NCI-H187 treated with DMSO at 0.1 percent for 48 hours (cell line): ENCODE measurements around the gene GPR65.

ENCODE experiments used
- DNase-seq: peaks from one replicate; lab custom pipeline; 2025; lab: John Stamatoyannopoulos, UW

The GPR65 gene

DNA sequence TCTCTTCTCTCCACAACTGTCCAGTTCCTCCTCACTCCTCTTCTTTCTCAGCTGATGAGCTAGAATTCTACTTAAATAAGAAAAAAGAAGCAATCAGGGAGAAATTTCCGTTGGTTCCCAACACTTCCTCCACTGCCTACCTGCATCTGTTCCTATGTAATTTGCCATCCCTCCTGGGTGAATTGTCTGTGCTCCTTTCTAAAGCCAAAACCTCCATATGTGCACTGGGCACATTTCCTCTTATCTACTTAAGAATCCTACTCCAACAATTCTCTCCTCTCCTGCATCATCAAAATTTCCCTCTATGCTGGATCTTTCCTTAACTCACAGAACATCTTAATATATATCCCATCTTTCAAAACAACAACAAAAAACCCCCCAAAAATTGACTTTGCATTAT is 35.2 kb downstream of the GPR65 start:
- DNase-seq = no peak

DNA sequence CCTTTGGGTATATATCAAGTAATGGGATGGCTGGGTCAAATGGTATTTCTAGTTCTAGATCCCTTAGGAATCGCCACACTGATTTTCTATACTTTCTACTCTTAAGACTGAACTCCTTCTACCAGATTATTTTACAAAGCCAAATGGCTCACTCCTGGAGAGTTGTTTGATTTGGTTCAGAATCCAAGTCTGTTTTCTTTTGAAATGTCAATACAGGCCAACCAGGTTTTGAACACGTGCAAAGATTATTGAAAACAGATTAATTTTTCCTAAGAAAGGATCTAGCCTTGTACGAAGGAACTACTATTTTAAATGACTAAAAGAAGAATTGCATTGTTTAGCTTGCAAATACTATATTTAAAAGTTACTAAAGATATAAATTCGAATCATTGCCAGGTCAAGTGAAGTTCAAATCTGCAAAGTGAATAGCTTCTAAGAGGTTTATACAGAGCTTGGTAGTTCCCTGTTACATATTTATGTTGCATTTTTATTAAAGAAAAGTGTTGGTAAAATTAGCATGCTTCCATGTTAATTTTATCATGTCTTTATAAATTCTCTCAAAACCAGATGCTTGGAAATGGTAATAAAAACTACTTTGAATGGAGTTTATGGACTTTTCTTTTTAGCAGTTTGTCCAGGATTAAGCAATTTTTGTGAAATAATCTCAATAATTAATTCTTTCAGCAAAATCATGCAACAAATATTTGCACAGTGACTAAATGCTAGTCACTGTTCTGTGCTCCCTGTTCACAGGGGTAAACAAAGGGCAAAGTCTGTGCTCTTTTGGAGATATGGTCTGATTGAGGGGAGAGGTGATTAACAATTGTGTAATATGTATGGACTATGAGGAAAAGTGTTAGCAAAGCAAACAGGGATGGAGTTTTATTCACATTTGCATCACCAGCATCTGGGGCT is 38.9 kb downstream of the GPR65 start:
- DNase-seq = no peak

DNA sequence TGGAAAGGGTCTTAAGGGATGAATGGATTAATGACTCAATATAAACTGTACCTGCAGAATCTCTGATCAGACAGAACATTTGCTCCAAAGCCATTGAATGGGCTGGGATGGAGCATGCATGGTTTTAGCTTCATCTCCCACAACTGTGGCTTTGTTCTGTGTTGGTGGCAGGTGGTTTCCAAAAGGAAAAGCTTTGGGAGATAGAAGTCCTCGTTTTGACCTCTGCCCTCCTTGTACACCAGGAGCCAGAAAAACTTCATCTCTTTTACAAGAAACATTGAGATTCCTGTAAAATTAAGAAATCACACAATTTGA is 39.5 kb downstream of the GPR65 start:
- no peak for DNase-seq

DNA sequence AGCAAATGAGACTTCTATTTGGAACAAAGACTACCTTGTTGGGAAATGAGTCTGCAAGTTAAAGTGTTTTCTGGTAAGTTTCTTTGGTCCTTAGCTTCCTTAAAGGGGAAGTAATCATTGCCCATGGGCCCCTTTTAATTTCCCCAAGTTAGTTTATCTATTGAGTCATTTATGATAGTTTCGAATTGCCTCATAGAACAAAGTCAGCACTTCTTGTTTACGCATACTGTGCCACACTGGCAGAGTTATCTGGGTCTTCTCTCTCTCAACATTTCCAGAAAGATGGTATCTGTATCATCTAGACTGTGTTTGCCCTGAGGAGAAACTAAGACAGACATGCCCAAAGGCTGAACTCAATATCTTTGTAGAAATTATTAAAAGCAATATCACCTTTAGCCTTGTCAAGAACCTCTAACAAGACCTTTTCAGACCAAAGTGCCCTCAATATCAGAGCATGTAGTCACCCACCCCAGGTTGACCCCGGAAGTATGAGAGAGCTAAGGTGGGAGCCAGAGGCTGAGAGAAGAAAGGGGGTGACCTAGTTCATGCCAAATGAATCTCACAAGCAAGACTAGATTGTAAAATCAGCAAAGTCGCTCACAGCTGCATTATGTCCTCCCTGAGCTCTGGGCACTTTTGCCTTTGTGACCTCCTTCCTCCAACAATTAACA is 40.0 kb downstream of the GPR65 start:
- DNase-seq = no peak

DNA sequence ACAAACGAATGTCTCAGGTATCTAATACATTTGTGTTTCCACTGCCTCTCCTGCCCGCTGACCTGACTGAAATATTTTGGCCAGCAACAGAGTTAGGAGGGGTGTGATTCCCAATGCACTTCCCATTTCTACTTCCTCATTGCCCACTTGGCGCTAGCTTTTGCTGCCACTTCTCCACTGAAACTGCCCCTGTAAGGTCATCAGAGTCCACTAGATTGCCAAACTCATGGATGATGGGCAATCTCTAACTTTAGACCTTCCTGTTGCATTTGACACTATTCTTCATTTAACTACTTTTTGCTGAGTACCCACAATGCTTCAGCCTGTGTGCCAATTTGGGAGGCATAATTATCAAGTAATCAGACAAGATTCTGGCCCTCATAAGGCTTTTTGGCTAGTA is 40.8 kb downstream of the GPR65 start:
- DNase-seq = no peak

DNA sequence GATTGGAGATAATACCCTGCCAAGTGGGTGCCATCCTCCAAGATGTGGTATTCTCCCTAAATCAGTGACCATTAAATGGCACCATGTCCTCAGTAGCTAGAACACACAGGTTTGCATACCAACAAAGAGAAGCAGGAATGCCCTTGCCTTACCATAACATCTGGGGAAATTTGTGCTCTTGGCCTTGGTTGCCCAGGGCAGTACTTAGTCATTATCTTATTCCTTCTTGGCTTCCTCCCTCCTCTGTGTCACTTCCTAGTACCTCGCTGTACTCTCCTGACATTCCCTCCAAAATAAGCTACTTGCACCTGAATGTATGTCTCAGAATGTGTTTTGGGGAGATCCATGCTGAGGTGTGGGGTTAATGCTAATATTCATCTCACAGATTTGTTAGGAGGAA is 43.4 kb downstream of the GPR65 start:
- DNase-seq = no peak

DNA sequence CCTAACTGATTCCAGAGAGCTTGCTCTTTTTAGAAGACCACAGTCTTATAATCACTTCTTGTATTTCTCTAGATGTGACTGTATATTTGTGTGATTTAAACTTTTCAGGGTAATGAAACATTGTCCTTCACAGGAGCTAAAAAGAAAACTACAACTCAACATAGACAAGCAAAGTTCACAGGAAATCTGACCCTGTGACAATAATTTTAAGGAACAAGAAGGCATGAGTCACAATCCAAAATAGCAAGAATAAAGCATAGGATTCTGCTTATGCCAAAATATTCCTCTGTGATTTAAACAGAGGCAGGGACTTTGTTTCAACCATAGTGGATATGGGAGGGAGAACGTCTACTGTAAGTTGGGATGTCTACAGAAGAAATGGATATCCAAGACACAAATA is 44.3 kb downstream of the GPR65 start:
- DNase-seq = no peak

DNA sequence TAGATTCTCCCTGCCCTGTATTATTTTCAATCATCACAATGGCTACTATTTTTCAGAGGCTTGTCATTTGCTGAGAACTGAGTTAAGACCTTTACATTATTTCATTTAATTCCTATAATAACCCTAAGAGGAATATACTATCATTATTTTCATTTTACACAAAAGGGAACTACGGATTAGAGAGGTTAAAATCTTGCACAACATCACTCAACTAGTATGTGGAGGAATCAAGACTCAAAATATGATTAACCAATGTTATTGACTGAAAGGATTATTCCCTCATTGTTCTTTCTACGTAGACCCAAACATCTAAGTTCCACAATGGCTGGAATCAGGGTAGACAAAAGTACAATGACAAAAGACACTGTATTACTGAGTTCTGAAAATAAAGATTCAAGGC is 45.0 kb downstream of the GPR65 start:
- DNase-seq = no peak

DNA sequence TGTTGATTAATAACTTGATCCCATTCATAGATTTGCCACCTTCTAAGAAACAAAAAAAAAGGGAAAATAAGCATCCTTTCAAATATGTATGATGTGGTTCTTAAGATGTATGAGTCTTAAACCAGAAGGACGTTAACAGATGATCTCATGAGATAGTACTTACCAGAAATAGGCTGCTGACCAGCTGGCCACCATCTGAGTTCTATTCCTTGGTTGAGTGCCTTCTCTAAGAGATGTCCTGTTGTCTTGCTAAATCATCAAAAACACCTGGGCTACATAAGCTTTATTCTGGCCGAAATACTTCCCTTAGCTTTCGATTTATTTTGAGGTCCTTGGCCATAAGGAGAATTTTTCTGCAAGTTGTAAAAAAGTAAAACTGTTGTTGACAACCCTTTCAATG is 55.6 kb downstream of the GPR65 start:
- no peak for DNase-seq

DNA sequence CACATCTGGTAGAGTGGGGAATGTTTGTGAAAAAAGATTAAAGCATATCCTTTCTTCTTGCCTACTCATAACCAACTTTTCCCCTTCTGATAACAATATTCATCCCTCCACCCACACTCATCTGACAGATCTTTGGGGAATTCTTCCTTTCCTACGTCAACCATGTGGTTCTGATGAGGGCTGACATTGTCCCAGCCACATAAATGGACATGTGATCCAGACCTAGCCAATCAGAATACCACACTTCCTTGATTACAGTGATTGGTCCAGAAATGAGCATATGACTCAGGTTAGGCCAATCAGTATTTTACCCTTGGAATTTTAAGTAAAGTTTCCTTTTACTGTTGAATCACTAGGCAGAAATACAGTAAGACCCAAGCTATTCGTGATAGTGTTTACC is 58.9 kb downstream of the GPR65 start:
- DNase-seq = no peak
